Osteoblast (primary cell): ENCODE results near the gene PEX5L. TPM values are rescaled to one million over a fixed set of nuclear protein-coding genes. Genes with fewer than 3 reads are reported as not detected.

Experiments
- DNase-seq: peaks from one replicate; pipeline ENCODE4 v3.0.0; 2011; ENCODE audit warnings: low spot score, mixed read lengths; ENCODE audit not compliant: insufficient read length; ENCODE audit errors: missing footprints
- H2AFZ ChIP-seq: 2 replicates; pipeline ENCODE4 v1.6.0; 2011; ENCODE audit warnings: mild to moderate bottlenecking, low read length
- H3K27ac ChIP-seq: 2 replicates; pipeline ENCODE4 v1.5.1; 2011; ENCODE audit warnings: mild to moderate bottlenecking, low read depth, low read length, moderate library complexity
- H3K27me3 ChIP-seq: 2 replicates; pipeline ENCODE4 v1.6.0; 2012; ENCODE audit warnings: mild to moderate bottlenecking, control low read depth, inconsistent platforms, low read length, moderate library complexity; ENCODE audit not compliant: insufficient read depth
- H3K36me3 ChIP-seq: 2 replicates; pipeline ENCODE4 v1.5.1; 2011; ENCODE audit warnings: mild to moderate bottlenecking, low read length, control low read depth, moderate library complexity; ENCODE audit not compliant: insufficient read depth
- H3K4me1 ChIP-seq: 2 replicates; pipeline ENCODE4 v1.5.1; 2011; ENCODE audit warnings: mild to moderate bottlenecking, low read length, control low read depth, moderate library complexity; ENCODE audit not compliant: insufficient read depth
- H3K4me2 ChIP-seq: 2 replicates; pipeline ENCODE4 v1.6.0; 2011; ENCODE audit warnings: mild to moderate bottlenecking, low read length; ENCODE audit not compliant: insufficient read depth
- H3K4me3 ChIP-seq: fragments of 200-600 bp; sonication (generic); 3 replicates; pipeline ENCODE4 v1.5.1; 2012; ENCODE audit warnings: mild to moderate bottlenecking, low read length, inconsistent platforms; ENCODE audit not compliant: insufficient read depth
- H3K79me2 ChIP-seq: 2 replicates; pipeline ENCODE4 v1.6.0; 2012; ENCODE audit warnings: mild to moderate bottlenecking, low read length, control low read depth, inconsistent platforms; ENCODE audit not compliant: insufficient read depth
- H3K9me3 ChIP-seq: 2 replicates; pipeline ENCODE4 v1.5.1; 2011; ENCODE audit warnings: low read depth, low read length, control low read depth
- H4K20me1 ChIP-seq: 2 replicates; pipeline ENCODE4 v1.6.0; 2012; ENCODE audit warnings: mild to moderate bottlenecking, low read length, control low read depth; ENCODE audit not compliant: insufficient read depth
- CTCF ChIP-seq: IDR thresholded peaks from 2 replicates; pipeline ENCODE4 v1.5.1; 2011; ENCODE audit warnings: mild to moderate bottlenecking, low read depth, low read length, moderate library complexity; ENCODE audit errors: extremely low read depth
- total RNA-seq: library from RNA; depleted of rRNA; stranded (reverse); fragments of >200 nt; gene quantifications from 2 replicates; pipeline ENCODE4 v1.2.3, GENCODE V29; 2012

Gene PEX5L
- total RNA-seq, 1 donor: 1.4 TPM

DNA sequence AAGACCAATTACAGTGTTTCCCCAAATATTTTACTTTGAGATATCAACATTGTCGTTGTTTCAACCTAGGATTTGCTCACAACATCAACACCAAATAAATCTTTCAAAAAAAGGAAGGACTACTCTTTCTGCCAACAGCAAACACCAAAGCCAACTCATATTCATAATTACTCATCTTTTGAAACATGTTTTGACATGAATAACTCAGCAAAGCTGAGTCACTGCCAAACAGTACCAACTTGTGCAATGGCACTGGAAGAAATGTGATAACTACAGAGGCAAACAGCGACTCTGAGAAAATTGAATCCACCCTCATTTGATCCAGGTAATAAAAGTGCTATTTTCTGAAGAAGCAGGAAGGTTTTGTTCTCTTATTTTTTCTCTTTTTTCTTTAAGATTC is 67.2 kb downstream of the PEX5L start:
- Histone ChIP-seq H3K4me3 (no peak overlapping the region), H3K9me3 (no peaks in the 10 kb centered on the region), H2AFZ (no peak overlapping the region), H3K79me2 (no peaks in the 10 kb centered on the region), H3K36me3 (no peaks in the 10 kb centered on the region), H3K4me1 (peaks cover 17% of the 10 kb centered on the region), H4K20me1 (no peaks in the 10 kb centered on the region), H3K27ac (no peak overlapping the region), H3K27me3 (no peaks in the 10 kb centered on the region), H3K4me2 (peak overlapping the region; percentile 22)
- TF ChIP-seq CTCF: no peak
- no peak for DNase-seq

DNA sequence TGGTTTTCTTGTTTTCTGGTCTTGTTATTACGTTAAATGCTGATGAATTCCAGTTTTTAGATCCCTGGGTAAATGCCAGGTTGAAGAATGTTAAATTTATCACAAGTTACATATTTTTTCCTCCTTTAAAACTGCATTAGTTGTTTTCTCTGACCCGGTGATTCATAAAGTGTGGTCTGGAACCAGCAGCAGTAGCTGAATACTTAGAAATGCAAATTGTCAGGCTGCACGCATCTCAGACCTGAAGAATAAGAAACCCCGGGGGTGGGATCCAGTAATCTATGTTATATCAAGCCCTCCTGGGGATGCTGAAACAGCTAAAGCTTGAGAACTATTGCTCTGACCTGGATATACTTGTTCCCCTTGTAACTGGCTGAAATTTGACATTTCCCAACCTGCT is 69.1 kb downstream of the PEX5L start:
- H3K4me1 ChIP-seq: peaks cover 17% of the 10 kb centered on the region
- H3K36me3 ChIP-seq: no peaks in the 10 kb centered on the region
- no peak overlapping the region for H3K4me3 ChIP-seq
- H2AFZ ChIP-seq: no peak overlapping the region
- no peaks in the 10 kb centered on the region for H3K79me2 ChIP-seq
- H3K4me2 ChIP-seq: peak overlapping the region; percentile 8
- no peaks in the 10 kb centered on the region for H4K20me1 ChIP-seq
- H3K27ac ChIP-seq: peak overlapping the region; percentile 74
- no peak for TF ChIP-seq CTCF
- H3K27me3 ChIP-seq: no peaks in the 10 kb centered on the region
- H3K9me3 ChIP-seq: no peaks in the 10 kb centered on the region
- DNase-seq: no peak

DNA sequence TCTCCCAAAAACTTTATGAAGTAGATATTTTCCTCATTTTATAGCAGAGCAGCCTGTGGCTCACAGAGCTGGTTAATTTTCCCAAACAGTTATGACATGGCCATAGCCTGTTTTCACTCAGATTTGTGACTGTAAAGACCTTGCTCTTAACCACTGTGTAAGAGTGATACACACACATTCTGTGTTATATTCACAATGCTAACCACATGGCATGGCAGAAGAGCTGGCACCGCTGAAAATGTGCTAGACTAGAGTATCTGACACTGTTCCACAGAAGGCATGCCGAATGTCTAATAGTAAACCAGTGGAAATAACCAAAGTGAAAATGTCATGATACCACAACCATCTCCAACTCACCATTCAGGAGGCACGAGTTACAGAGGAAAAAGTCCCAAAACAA is 71.8 kb downstream of the PEX5L start:
- no peak for TF ChIP-seq CTCF
- Histone ChIP-seq H3K4me2 (no peak overlapping the region), H3K79me2 (no peaks in the 10 kb centered on the region)

GRCh38 chr3:179962629-179963387 is 73.9 kb downstream of the PEX5L start:
- H3K4me1 ChIP-seq: peaks cover 8% of the 10 kb centered on the region

More for the DNA sequence above, 71.8 kb downstream of the PEX5L start:
- no peaks in the 10 kb centered on the region for H3K27me3 ChIP-seq
- H2AFZ ChIP-seq: no peak overlapping the region
- no peaks in the 10 kb centered on the region for H3K9me3 ChIP-seq
- H4K20me1 ChIP-seq: no peaks in the 10 kb centered on the region
- no peak overlapping the region for H3K4me3 ChIP-seq
- no peak overlapping the region for H3K27ac ChIP-seq
- peaks cover 17% of the 10 kb centered on the region for H3K4me1 ChIP-seq
- no peak for DNase-seq
- no peaks in the 10 kb centered on the region for H3K36me3 ChIP-seq

More at GRCh38 chr3:179962629-179963387, 73.9 kb downstream of the PEX5L start:
- no peak overlapping the region for H3K27ac ChIP-seq
- no peak for DNase-seq
- TF ChIP-seq CTCF: no peak
- no peaks in the 10 kb centered on the region for H3K36me3 ChIP-seq
- no peaks in the 10 kb centered on the region for H3K9me3 ChIP-seq
- no peak overlapping the region for H3K4me3 ChIP-seq
- H2AFZ ChIP-seq: no peak overlapping the region
- H3K27me3 ChIP-seq: no peaks in the 10 kb centered on the region
- H3K4me2 ChIP-seq: no peak overlapping the region
- H4K20me1 ChIP-seq: no peaks in the 10 kb centered on the region
- H3K79me2 ChIP-seq: no peaks in the 10 kb centered on the region
